IMR-90 (cell line): ENCODE data around the gene NUDT9. TPM values are rescaled to one million over a fixed set of nuclear protein-coding genes. Genes with fewer than 3 reads are reported as not detected.

ENCODE experiments used
- ATAC-seq: fragments of 200-7000 bp; cut with Tn5 transposase; 2 replicates; pipeline ENCODE4 v1.9.1; 2020; ENCODE audit warnings: low read depth, mild to moderate bottlenecking, moderate library complexity
- BruUV-seq: library from RNA; stranded (reverse); fragments of 400-500 nt; replicated peaks from 2 replicates; lab custom pipeline; 2021; lab: Mats Ljungman, UMichigan
- CTCF ChIA-PET: fragments of 300-600 bp; formaldehyde crosslinking; extraction: SDS; loops from one replicate; lab custom pipeline; 2021; ENCODE audit warnings: antibody characterized with exemption; lab: Yijun Ruan, JAX
- POLR2A ChIA-PET: fragments of 300-600 bp; sonication (Branson Sonifier 250); formaldehyde crosslinking; loops from one replicate; lab custom pipeline; 2022; ENCODE audit warnings: antibody characterized with exemption; ENCODE audit not compliant: unreplicated experiment; lab: Charles Lee
- DNase-seq: peaks from one replicate; pipeline ENCODE4 v3.0.0; 2013
- H2AFZ ChIP-seq: replicated peaks from 2 replicates; pipeline ENCODE3; 2013; ENCODE audit warnings: low read length, mild to moderate bottlenecking; ENCODE audit not compliant: poor library complexity
- H2AK5ac ChIP-seq: 2 replicates; pipeline ENCODE4 v1.6.1; 2013; ENCODE audit warnings: low read depth, low read length, inconsistent platforms
- H2AK9ac ChIP-seq: replicated peaks from 2 replicates; pipeline ENCODE3; 2013; ENCODE audit warnings: mild to moderate bottlenecking, low read depth, low read length, moderate library complexity; ENCODE audit not compliant: poor library complexity
- H2BK120ac ChIP-seq: 2 replicates; pipeline ENCODE4 v1.6.1; 2013; ENCODE audit warnings: low read depth, low read length, inconsistent platforms
- H2BK15ac ChIP-seq: 3 replicates; pipeline ENCODE4 v1.6.1; 2013; ENCODE audit warnings: low read depth, low read length, inconsistent platforms
- H2BK20ac ChIP-seq: 2 replicates; pipeline ENCODE4 v1.6.1; 2013; ENCODE audit warnings: low read depth, mild to moderate bottlenecking, inconsistent platforms, low read length, moderate library complexity
- H2BK5ac ChIP-seq: 2 replicates; pipeline ENCODE4 v1.6.1; 2013; ENCODE audit warnings: mild to moderate bottlenecking, low read depth, low read length, inconsistent platforms; ENCODE audit not compliant: poor library complexity, severe bottlenecking
- H3K14ac ChIP-seq: replicated peaks from 2 replicates; pipeline ENCODE4 v1.6.1; 2013; ENCODE audit warnings: low read depth, low read length, inconsistent platforms
- H3K18ac ChIP-seq: 2 replicates; pipeline ENCODE4 v1.6.1; 2013; ENCODE audit warnings: low read depth, low read length, control low read depth
- H3K23ac ChIP-seq: 2 replicates; pipeline ENCODE4 v1.6.1; 2013; ENCODE audit warnings: low read depth, low read length, inconsistent platforms
- H3K27ac ChIP-seq: 2 replicates; pipeline ENCODE4 v1.5.1; 2013; ENCODE audit warnings: mild to moderate bottlenecking, control low read depth, low read length; ENCODE audit not compliant: insufficient read depth
- H3K27me3 ChIP-seq: 2 replicates; pipeline ENCODE4 v1.6.1; 2013; ENCODE audit warnings: low read length; ENCODE audit not compliant: control insufficient read depth, insufficient read depth
- H3K36me3 ChIP-seq: 2 replicates; pipeline ENCODE4 v1.6.1; 2013; ENCODE audit warnings: low read length, mixed read lengths; ENCODE audit not compliant: control insufficient read depth, insufficient read depth
- H3K4ac ChIP-seq: 2 replicates; pipeline ENCODE4 v1.6.1; 2013; ENCODE audit warnings: low read depth, low read length, inconsistent platforms
- H3K4me1 ChIP-seq: 2 replicates; pipeline ENCODE4 v1.6.1; 2013; ENCODE audit warnings: low read length, mixed read lengths; ENCODE audit not compliant: control insufficient read depth, insufficient read depth
- H3K4me2 ChIP-seq: 2 replicates; pipeline ENCODE4 v1.6.1; 2013; ENCODE audit warnings: low read depth, mild to moderate bottlenecking, control low read depth, low read length, moderate library complexity
- H3K4me3 ChIP-seq: 2 replicates; pipeline ENCODE4 v1.5.1; 2013; ENCODE audit warnings: low read depth, mild to moderate bottlenecking, control low read depth, low read length, moderate library complexity; ENCODE audit not compliant: insufficient read depth
- H3K56ac ChIP-seq: 2 replicates; pipeline ENCODE4 v1.6.1; 2013; ENCODE audit warnings: low read length, inconsistent platforms; ENCODE audit not compliant: insufficient read depth; ENCODE audit errors: extremely low read depth
- H3K79me1 ChIP-seq, 2 experiments: 2 replicates each; pipeline ENCODE4 v1.6.1; 2013; ENCODE audit warnings: low read length in 2 of 2, inconsistent platforms in 1 of 2, low read depth in 1 of 2
- H3K9ac ChIP-seq: 2 replicates; pipeline ENCODE4 v1.6.1; 2013; ENCODE audit warnings: low read depth, low read length, control low read depth
- H3K9me1 ChIP-seq: 2 replicates; pipeline ENCODE4 v1.6.1; 2013; ENCODE audit warnings: low read length, inconsistent platforms; ENCODE audit not compliant: insufficient read depth
- H3K9me3 ChIP-seq: 2 replicates; pipeline ENCODE4 v1.6.1; 2013; ENCODE audit warnings: low read length; ENCODE audit not compliant: control insufficient read depth, insufficient read depth
- H4K20me1 ChIP-seq: 2 replicates; pipeline ENCODE4 v1.6.1; 2013; ENCODE audit warnings: low read length, inconsistent platforms; ENCODE audit not compliant: insufficient read depth
- H4K5ac ChIP-seq: 2 replicates; pipeline ENCODE4 v1.6.1; 2013; ENCODE audit warnings: mild to moderate bottlenecking, low read depth, low read length, control low read depth
- H4K8ac ChIP-seq, 2 experiments: 2 replicates each; pipeline ENCODE4 v1.6.1; 2013; ENCODE audit warnings: low read depth in 2 of 2, low read length in 2 of 2, control low read depth in 1 of 2, inconsistent platforms in 1 of 2
- H4K91ac ChIP-seq: 2 replicates; pipeline ENCODE4 v1.6.1; 2013; ENCODE audit warnings: low read depth, low read length, inconsistent platforms; ENCODE audit not compliant: insufficient read depth
- BHLHE40 ChIP-seq: fragments of 150-350 bp; IDR thresholded peaks from 2 replicates; pipeline ENCODE4 v1.6.1; 2016; ENCODE audit warnings: mild to moderate bottlenecking, low read depth, low read length
- CEBPB ChIP-seq: IDR thresholded peaks from 2 replicates; pipeline ENCODE4 v1.6.1; 2012; ENCODE audit warnings: low read depth, low read length, improper control_type of control experiment
- CHD1 ChIP-seq: IDR thresholded peaks from 2 replicates; pipeline ENCODE4 v1.6.1; 2012; ENCODE audit warnings: low read depth, low read length, improper control_type of control experiment
- FOS ChIP-seq: fragments of 150-350 bp; IDR thresholded peaks from 2 replicates; pipeline ENCODE4 v1.6.1; 2016; ENCODE audit warnings: low read depth, low read length
- MAFK ChIP-seq: IDR thresholded peaks from 2 replicates; pipeline ENCODE4 v1.6.1; 2012; ENCODE audit warnings: low read depth, low read length, improper control_type of control experiment
- MAZ ChIP-seq: IDR thresholded peaks from 2 replicates; pipeline ENCODE4 v1.6.1; 2012; ENCODE audit warnings: low read depth, mild to moderate bottlenecking, low read length, improper control_type of control experiment, moderate library complexity, borderline replicate concordance
- MXI1 ChIP-seq: IDR thresholded peaks from 2 replicates; pipeline ENCODE4 v1.6.1; 2012; ENCODE audit warnings: low read depth, mild to moderate bottlenecking, low read length, moderate library complexity, borderline replicate concordance
- NFE2L2 ChIP-seq: fragments of 150-350 bp; IDR thresholded peaks from 2 replicates; pipeline ENCODE4 v1.6.1; 2016; ENCODE audit warnings: low read depth, mild to moderate bottlenecking, low read length
- POLR2A ChIP-seq: IDR thresholded peaks from 2 replicates; pipeline ENCODE4 v1.6.1; 2012; ENCODE audit warnings: mild to moderate bottlenecking, low read depth, low read length
- RAD21 ChIP-seq: IDR thresholded peaks from 2 replicates; pipeline ENCODE4 v1.6.1; 2012; ENCODE audit warnings: low read length, improper control_type of control experiment
- RCOR1 ChIP-seq: IDR thresholded peaks from 2 replicates; pipeline ENCODE4 v1.6.1; 2012; ENCODE audit warnings: mild to moderate bottlenecking, low read length, improper control_type of control experiment; ENCODE audit not compliant: insufficient replicate concordance
- SMC3 ChIP-seq: fragments of 150-350 bp; IDR thresholded peaks from 2 replicates; pipeline ENCODE4 v1.6.1; 2016; ENCODE audit warnings: low read depth, mild to moderate bottlenecking, antibody characterized with exemption, low read length, moderate library complexity
- WGBS, 2 experiments: methylation state at CpG; one replicate each; pipeline versions ENCODE4 v1.1.5 to v1.1.7; 2013; ENCODE audit warnings: missing lambda C conversion rate in 2 of 2; ENCODE audit not compliant: insufficient read length in 1 of 2; ENCODE audit errors: extremely low coverage in 2 of 2; 5-methylcytosine and 5-hydroxymethylcytosine counted together
- dilution Hi-C: fragments of 300-500 bp; cut with HindIII; formaldehyde crosslinking; loops from one replicate; pipeline ENCODE4 v1.14.3; 2018; ENCODE audit warnings: low sequenced_read_pairs; ENCODE audit not compliant: unreplicated experiment
- in situ Hi-C: fragments of 300-500 bp; cut with MboI; formaldehyde crosslinking; loops from 3 replicates; pipeline ENCODE4 v1.14.3; 2019; ENCODE audit warnings: low sequenced_read_pairs, inconsistent platforms, mixed read lengths
- intact Hi-C: fragments of 100-400 bp; cut with micrococcal nuclease; formaldehyde crosslinking; loops from 2 replicates; pipeline ENCODE4 v1.10.0; 2022
- polyA plus RNA-seq, 3 experiments: library from polyadenylated mRNA; depleted of rRNA; stranded (reverse); fragments of >200 nt; gene quantifications; 2 replicates each; pipeline ENCODE4 v1.2.3, GENCODE V29; 2012; ENCODE audit warnings: low replicate concordance in 1 of 3
- total RNA-seq: library from RNA; depleted of rRNA; stranded (reverse); fragments of >200 nt; gene quantifications from 2 replicates; pipeline ENCODE4 v1.2.3, GENCODE V29; 2012
- TF ChIP-seq, protein P1 (sequence below): conservative IDR thresholded peaks from 2 replicates; pipeline ENCODE4 v1.5.1; 2012; ENCODE audit warnings: mild to moderate bottlenecking, low read depth, low read length, improper control_type of control experiment
- TF ChIP-seq, protein P2 (sequence below): fragments of 150-350 bp; IDR thresholded peaks from 2 replicates; pipeline ENCODE4 v1.6.1; 2016; ENCODE audit warnings: low read depth, mild to moderate bottlenecking, low read length, moderate library complexity, borderline replicate concordance
- TF ChIP-seq, protein P3 (sequence below): fragments of 150-350 bp; IDR thresholded peaks from 2 replicates; pipeline ENCODE4 v1.6.1; 2017; ENCODE audit warnings: mild to moderate bottlenecking, antibody characterized with exemption, low read length, low read depth

The NUDT9 gene
- total and polyA plus RNA-seq, 2 of the 4 experiments (the other 2 are of a cell fraction), result 10.0 to 23.5 TPM

DNA sequence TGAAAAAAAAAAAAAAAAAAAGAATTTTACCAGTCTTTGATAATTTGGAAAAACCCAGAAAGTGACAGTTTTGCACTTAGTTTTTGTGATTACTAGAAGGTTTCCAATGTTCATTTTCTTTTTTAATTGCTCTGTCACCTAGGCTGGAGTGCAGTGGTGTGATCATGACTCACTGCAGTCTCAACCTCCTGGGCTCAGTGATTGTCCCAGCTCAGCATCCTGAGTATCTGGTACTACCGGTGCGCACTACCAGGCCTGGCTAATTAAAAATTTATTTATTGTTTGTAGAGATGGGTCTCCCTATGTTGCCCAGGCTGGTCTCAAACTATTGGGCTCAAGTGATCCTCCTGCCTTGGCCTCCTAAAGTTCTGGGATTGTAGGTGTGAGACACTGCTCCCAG is 3.3 kb downstream of the NUDT9 start:
- no CpG with 5 or more reads among the region's 2 CpGs for WGBS, 2 experiments
- H3K14ac ChIP-seq, result no peak overlapping the region
- peaks cover 7% of the 10 kb centered on the region; the same call in 1 of the 2 replicates for H4K20me1 ChIP-seq
- no peaks in the 10 kb centered on the region for H3K36me3 ChIP-seq
- peaks cover 27 to 53% of the 10 kb centered on the region in 2 experiments for H3K79me1 ChIP-seq
- no peak overlapping the region for H3K9ac ChIP-seq
- H4K91ac ChIP-seq, result no peak overlapping the region
- no peaks in the 10 kb centered on the region for H3K27me3 ChIP-seq
- H3K27ac ChIP-seq, result no peak overlapping the region
- no peak overlapping the region for H2AK9ac ChIP-seq
- H4K5ac ChIP-seq, result no peak overlapping the region
- H3K4me2 ChIP-seq, result no peak overlapping the region
- no peak overlapping the region for H2AK5ac ChIP-seq
- H3K9me3 ChIP-seq, result no peaks in the 10 kb centered on the region
- in situ Hi-C loops, result no loop called here
- H2BK120ac ChIP-seq, result no peak overlapping the region
- H3K18ac ChIP-seq, result no peak overlapping the region
- TF ChIP-seq, protein P1, sequence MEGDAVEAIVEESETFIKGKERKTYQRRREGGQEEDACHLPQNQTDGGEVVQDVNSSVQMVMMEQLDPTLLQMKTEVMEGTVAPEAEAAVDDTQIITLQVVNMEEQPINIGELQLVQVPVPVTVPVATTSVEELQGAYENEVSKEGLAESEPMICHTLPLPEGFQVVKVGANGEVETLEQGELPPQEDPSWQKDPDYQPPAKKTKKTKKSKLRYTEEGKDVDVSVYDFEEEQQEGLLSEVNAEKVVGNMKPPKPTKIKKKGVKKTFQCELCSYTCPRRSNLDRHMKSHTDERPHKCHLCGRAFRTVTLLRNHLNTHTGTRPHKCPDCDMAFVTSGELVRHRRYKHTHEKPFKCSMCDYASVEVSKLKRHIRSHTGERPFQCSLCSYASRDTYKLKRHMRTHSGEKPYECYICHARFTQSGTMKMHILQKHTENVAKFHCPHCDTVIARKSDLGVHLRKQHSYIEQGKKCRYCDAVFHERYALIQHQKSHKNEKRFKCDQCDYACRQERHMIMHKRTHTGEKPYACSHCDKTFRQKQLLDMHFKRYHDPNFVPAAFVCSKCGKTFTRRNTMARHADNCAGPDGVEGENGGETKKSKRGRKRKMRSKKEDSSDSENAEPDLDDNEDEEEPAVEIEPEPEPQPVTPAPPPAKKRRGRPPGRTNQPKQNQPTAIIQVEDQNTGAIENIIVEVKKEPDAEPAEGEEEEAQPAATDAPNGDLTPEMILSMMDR, result no peak
- TF ChIP-seq CEBPB (no peak), MAFK (no peak), POLR2A (no peak), CHD1 (no peak), NFE2L2 (no peak), MXI1 (no peak), SMC3 (no peak), MAZ (no peak), RCOR1 (no peak), BHLHE40 (no peak), RAD21 (no peak), FOS (no peak)
- TF ChIP-seq, protein P2, sequence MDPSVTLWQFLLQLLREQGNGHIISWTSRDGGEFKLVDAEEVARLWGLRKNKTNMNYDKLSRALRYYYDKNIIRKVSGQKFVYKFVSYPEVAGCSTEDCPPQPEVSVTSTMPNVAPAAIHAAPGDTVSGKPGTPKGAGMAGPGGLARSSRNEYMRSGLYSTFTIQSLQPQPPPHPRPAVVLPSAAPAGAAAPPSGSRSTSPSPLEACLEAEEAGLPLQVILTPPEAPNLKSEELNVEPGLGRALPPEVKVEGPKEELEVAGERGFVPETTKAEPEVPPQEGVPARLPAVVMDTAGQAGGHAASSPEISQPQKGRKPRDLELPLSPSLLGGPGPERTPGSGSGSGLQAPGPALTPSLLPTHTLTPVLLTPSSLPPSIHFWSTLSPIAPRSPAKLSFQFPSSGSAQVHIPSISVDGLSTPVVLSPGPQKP, result no peak
- TF ChIP-seq, protein P3, sequence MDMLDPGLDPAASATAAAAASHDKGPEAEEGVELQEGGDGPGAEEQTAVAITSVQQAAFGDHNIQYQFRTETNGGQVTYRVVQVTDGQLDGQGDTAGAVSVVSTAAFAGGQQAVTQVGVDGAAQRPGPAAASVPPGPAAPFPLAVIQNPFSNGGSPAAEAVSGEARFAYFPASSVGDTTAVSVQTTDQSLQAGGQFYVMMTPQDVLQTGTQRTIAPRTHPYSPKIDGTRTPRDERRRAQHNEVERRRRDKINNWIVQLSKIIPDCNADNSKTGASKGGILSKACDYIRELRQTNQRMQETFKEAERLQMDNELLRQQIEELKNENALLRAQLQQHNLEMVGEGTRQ, result no peak
- no TSS peak for BruUV-seq
- no peak overlapping the region for H2BK15ac ChIP-seq
- ChIA-PET POLR2A (no interaction called here), CTCF (no interaction called here)
- dilution Hi-C loops, result no loop called here
- no peak overlapping the region for H2BK5ac ChIP-seq
- H3K4ac ChIP-seq, result no peak overlapping the region
- H3K4me1 ChIP-seq, result peaks cover 4% of the 10 kb centered on the region
- H2AFZ ChIP-seq, result no peak overlapping the region
- intact Hi-C loops, result no loop called here
- H4K8ac ChIP-seq, result no peak overlapping the region
- ATAC-seq (no peak), DNase-seq (no peak)
- H3K56ac ChIP-seq, result no peak overlapping the region
- H3K9me1 ChIP-seq, result no peaks in the 10 kb centered on the region; the same call in 1 of the 2 replicates
- H2BK20ac ChIP-seq, result no peak overlapping the region
- no peak overlapping the region for H3K23ac ChIP-seq
- no peak overlapping the region for H3K4me3 ChIP-seq
